H1 (cell line): ENCODE measurements around the gene DNAH1. TPM values are rescaled to one million over a fixed set of nuclear protein-coding genes. Genes with fewer than 3 reads are reported as not detected.

Source experiments
- BRCA1 ChIP-seq: IDR thresholded peaks from 2 replicates; pipeline ENCODE4 v1.6.1; 2012; ENCODE audit warnings: low read depth, low read length, improper control_type of control experiment
- CBX8 ChIP-seq: fragments of 300-800, 300-1000 bp; sonication (generic); IDR thresholded peaks from 2 replicates; pipeline ENCODE4 v1.7.1; 2016; ENCODE audit warnings: low read depth, low read length, borderline replicate concordance
- CHD2 ChIP-seq: IDR thresholded peaks from 2 replicates; pipeline ENCODE4 v1.6.1; 2012; ENCODE audit warnings: low read length, improper control_type of control experiment
- EGR1 ChIP-seq: IDR thresholded peaks from 2 replicates; pipeline ENCODE4 v1.6.1; 2011; ENCODE audit warnings: low read depth, low read length, borderline replicate concordance
- SIRT6 ChIP-seq: IDR thresholded peaks from one replicate; pipeline ENCODE4 v1.7.1; 2012; ENCODE audit warnings: low read length, inconsistent platforms
- SP2 ChIP-seq: IDR thresholded peaks from 2 replicates; pipeline ENCODE4 v1.6.1; 2012; ENCODE audit warnings: mild to moderate bottlenecking, low read length, inconsistent platforms
- polyA plus RNA-seq, 7 experiments: library from polyadenylated mRNA; depleted of rRNA in 3 of 7; stranded (reverse) in 5 of 7; unstranded in 2 of 7; fragments of >200 nt in 5 of 7; fragments of 200-250 nt in 2 of 7; gene quantifications; 1 replicate in 5 of 7; 2 replicates in 1 of 7; 4 replicates in 1 of 7; pipeline versions ENCODE4 v1.2.1 to v1.2.3, GENCODE V29; 2011 to 2013; ENCODE audit warnings: missing spikeins in 2 of 7, mixed read lengths in 2 of 7
- total RNA-seq: library from RNA; stranded (reverse); fragmentation: NEBNext Ultra II Directional; extraction: Animal tissue kit (Norgen Biotek cat#: 25700); gene quantifications from 2 replicates; pipeline ENCODE4 v1.2.1, GENCODE V29; 2021

Gene DNAH1
- total and polyA plus RNA-seq, 2 of the 8 experiments (the other 6 are each of a cell fraction or from before 2014, with no cell fraction given) = 1.0 to 1.5 TPM

GRCh38 chr3:52442409-52443267 is 126.5 kb downstream of the DNAH1 start (continued):
- TF ChIP-seq BRCA1 (no peak), SP2 (no peak), CHD2 (no peak), SIRT6 (no peak), EGR1 (no peak), CBX8 (no peak)
- TF ChIP-seq, all 59 proteins: peak for 0
